Transverse colon (tissue), 4 donors: ENCODE measurements around the gene PEDS1.

Experiments
- CTCF ChIP-seq, 5 experiments: fragments of 200-600 bp in 3 of 5; fragments of 450-650 bp in 2 of 5; sonication (generic) in 3 of 5; IDR thresholded peaks; 1 replicate in 2 of 5; 2 replicates in 3 of 5; pipeline ENCODE4 v1.5.1; 2016 to 2017; ENCODE audit warnings: antibody characterized with exemption in 5 of 5, inconsistent platforms in 3 of 5, mild to moderate bottlenecking in 2 of 5, moderate library complexity in 1 of 5
- EP300 ChIP-seq: sonication (generic); formaldehyde crosslinking; IDR thresholded peaks from one replicate; pipeline ENCODE4 v1.6.1; 2017; ENCODE audit warnings: antibody characterized with exemption, low read depth
- POLR2A ChIP-seq: fragments of 450-650 bp; IDR thresholded peaks from one replicate; pipeline ENCODE4 v1.6.1; 2016; ENCODE audit warnings: antibody characterized with exemption, mild to moderate bottlenecking, moderate library complexity
- POLR2AphosphoS5 ChIP-seq, 3 donors: sonication (generic); formaldehyde crosslinking; IDR thresholded peaks; one replicate each; pipeline ENCODE4 v1.6.1; 2016; ENCODE audit warnings: antibody characterized with exemption in 3 of 3

- TF ChIP-seq CTCF (IDR thresholded peaks at IDR 0.05): no peak
- TF ChIP-seq POLR2A: no peak
- no peak for TF ChIP-seq POLR2AphosphoS5 (IDR thresholded peaks at IDR 0.05)
- no peak for TF ChIP-seq EP300
Observed at GRCh38 chr20:50116368-50116999, 37.0 kb downstream of the PEDS1 start.
